GM18519 (cell line): ENCODE data around the gene ZNF423.

Experiments used
- ATAC-seq: cut with Tn5 transposase; IDR thresholded peaks from one replicate; pipeline ENCODE4 v1.9.1; 2021; ENCODE audit warnings: mild to moderate bottlenecking, moderate library complexity; ENCODE audit not compliant: unreplicated experiment, low FRiP score

ZNF423 gene

GRCh38 chr16:49737541-49737940 lies 118.4 kb downstream of the ZNF423 start:
- ATAC-seq = no peak

DNA sequence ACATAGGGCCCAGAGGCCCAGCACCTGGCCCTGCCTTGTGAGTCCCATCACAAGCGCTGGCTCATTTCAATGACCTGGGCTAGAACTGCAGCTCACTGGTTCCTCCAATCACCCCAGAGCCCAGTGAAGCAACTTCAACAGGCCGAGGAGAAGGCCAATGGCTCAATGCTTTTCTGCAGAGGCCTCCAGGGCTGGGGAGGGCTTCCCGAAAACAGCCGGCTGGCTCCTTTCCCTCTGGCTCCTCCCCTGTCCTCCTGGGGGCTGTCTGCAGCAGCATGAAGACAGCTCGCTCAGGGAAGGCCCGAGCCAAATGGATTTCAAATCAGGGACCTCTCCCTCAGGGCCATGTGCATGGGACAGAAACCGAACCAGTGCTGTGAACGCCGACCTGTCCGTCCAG lies 121.6 kb downstream of the ZNF423 start:
- ATAC-seq = no peak

DNA sequence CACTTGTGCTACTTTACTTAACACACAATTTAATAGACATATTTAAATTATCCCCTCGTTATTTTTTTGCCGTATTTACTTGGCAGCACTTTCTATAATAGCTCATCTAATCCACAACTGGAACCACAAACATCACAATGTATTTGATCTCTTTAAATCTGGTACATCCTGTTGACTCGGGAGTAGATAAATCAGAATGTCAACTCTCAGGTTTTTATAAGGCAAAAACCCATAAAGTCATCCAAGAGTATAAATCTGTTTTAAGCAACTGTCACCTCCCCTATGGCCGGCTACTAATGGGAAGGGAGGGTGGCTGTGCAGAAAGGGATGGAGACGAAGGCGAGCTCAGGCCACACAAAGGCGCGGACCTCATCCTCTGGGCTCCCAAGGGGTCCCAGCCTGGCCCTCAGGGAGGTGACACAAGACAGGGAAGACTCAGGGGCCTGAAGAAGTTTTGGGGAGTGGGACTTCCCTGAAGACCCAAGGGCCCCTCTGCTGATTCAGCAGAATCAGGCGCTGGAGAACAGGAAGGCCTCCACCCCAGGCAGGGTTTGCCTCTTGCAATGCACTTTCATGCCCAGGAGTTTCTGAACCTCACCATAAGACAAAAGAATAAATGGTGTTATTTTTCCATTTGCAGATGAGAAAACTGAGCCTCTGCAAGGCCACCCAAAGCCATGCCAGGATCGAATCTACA lies 122.5 kb downstream of the ZNF423 start:
- ATAC-seq = no peak

DNA sequence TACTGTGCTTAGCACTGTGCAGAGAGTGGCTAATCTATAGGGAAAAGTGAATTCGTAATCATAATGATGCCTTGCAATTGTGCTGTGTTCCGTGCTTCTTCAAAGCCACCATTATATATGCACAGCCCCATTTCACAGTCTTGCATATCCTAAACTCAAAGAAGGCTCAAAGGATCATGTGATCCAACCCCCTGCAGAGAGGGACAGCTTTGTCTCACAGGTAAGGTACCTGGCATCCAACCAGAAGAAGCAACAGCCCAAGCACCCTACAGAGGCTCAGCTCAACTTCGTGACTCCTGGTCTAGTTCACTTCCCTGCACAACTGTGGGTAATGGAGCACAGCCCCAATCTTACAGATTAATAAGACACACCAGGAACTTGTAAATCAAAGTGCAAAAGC lies 124.0 kb downstream of the ZNF423 start:
- no peak for ATAC-seq

GRCh38 chr16:49730772-49731171 lies 125.1 kb downstream of the ZNF423 start:
- no peak for ATAC-seq

DNA sequence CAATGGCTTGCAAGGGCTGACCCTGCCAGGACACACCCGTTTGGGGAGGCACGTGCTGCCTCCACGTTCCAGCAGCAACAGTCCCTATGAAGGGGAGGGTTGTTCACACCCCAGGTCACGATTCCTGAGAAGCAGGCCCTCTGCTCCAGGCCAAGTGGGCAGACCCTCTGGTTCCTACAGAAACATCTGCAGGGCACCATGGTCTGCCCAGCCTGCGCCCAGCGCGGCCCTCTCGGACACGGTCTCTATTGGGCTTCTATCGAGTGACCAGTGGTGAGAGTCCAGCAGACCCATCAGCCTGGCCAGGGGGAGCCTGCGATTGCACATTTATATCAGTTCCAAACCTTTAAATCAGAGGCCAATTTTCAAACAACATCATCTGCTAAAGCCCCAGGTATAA lies 128.3 kb downstream of the ZNF423 start:
- no peak for ATAC-seq

GRCh38 chr16:49726155-49726554 lies 129.8 kb downstream of the ZNF423 start:
- ATAC-seq = no peak

- no peak for ATAC-seq
These were observed 130.3 kb downstream of the ZNF423 start for GRCh38 chr16:49725651-49726050.

- ATAC-seq = no peak
These were observed 131.1 kb downstream of the ZNF423 start for GRCh38 chr16:49724774-49725173.

DNA sequence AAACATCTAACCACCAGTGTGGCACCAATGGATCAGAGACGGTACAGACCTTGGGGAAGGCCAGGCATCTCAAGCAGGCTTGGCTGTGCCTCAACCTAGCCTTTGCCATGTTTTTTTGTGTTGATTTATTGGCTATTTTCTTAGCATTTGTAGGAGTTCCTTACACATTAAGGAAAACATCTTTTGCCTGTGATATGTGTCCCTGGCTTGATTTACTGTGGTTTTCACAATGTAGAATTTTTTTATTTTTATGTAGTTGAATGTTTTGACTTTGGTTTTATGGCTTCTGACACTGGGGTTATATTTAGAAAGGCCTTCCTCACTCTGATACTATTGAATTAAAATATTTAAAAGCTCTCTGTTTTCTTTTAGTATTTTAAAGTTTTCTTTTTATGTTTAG lies 132.6 kb downstream of the ZNF423 start:
- ATAC-seq = no peak

DNA sequence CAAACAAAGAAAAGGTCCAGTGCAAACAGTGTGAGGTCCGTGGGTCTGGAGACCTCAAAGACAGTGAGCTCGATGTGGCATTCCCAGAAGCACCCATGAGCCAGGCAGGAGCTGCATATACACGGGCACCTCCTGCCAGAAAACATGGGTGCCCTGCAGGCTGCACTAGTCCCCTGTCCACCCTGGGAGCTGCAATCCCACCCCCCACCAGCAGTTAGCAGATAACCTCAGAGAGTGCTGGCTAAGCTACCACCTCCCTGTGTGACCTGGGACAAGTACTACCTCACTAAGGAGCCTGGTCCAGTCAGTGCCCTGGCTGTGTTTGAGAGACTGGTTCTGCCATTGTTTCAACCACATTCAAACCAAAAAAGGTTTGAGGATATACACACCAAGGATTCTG lies 135.7 kb downstream of the ZNF423 start:
- ATAC-seq = no peak

DNA sequence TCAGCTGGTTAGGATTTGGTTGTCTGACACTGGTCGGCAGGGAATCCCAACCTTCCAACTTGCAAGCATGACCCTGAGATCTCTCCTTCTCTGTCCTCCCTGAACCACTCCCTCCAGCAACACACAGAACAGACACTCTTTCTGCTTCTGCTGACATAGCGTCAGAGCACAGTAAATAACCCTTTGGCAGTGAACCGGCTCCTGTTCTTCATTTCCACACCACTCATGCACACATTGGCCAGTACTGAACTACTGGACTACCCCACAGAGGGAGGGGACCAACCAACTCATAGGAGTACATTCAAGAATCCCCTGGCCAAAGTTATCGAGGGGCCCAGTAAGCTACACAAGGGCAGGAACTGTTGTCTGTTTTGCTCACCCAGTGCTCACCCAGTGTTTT lies 138.2 kb downstream of the ZNF423 start:
- no peak for ATAC-seq

- no peak for ATAC-seq
These were observed 139.5 kb downstream of the ZNF423 start for GRCh38 chr16:49716339-49716934.

- ATAC-seq = no peak
These were observed 142.1 kb downstream of the ZNF423 start for GRCh38 chr16:49713770-49714169.

DNA sequence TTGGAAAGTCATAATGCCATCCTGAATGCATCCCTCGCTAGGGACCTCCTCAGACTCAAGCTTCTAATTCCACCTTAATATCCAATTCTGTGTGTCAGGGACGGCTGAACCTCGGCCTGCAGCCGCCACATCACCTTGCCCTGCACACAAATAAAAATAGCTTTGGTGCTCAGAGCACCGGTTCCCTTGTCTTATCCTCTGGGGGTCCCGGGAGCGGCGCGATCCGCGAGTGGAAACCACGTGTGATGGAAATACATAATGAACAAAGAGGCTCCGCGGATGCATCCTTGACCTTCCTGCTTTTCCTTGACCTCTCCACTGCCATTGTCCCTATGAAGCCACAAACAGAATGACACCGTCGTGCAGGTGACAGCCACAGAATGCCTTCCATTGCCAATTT lies 143.4 kb downstream of the ZNF423 start:
- no peak for ATAC-seq

GRCh38 chr16:49712106-49712505 lies 143.8 kb downstream of the ZNF423 start:
- ATAC-seq = no peak

- no peak for ATAC-seq
These were observed 146.9 kb downstream of the ZNF423 start for GRCh38 chr16:49709057-49709456.

GRCh38 chr16:49708491-49708890 lies 147.4 kb downstream of the ZNF423 start:
- no peak for ATAC-seq

DNA sequence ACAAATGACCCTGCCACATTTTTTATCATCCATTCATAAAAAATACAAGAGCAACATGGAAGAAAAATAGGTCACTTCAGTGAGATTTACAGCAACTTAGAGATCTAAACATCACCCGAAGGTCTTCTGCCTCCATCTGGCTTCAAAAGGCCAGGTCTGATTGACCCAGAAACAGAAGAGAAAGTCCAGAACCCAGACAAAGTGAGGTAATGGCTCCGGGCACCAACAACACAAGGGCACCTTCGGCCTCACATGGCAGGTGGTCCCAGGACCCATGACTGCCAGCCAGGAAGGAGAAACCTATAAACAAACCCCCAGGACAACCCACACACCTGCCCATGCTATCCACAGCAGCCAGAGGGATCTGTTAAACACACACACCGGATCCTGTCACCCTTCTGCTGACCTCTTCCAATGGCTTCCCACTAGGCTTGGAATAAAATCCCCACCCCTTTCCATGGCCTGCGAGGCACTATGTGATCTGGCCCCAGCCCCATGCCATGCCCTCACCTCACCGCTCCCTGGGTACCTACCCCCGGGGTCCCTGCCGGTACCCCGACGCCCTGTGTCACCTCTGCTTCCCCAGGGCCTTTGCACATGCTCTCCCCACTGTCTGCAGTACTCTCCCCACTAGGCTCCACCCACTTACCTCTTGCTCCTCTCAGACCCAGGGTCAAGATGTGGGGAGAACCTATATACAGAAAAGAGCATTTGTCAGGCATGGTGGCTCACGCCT lies 149.1 kb downstream of the ZNF423 start:
- ATAC-seq = no peak

- no peak for ATAC-seq
These were observed 151.2 kb downstream of the ZNF423 start for GRCh38 chr16:49704586-49705155.

GRCh38 chr16:49703483-49703882 lies 152.4 kb downstream of the ZNF423 start:
- no peak for ATAC-seq
